ENCODE results near the gene BTD. TPM values are rescaled to one million over a fixed set of nuclear protein-coding genes. Genes with fewer than 3 reads are reported as not detected.

Gene BTD
- total and polyA plus RNA-seq, 4 donors, result 45.8 to 78.1 (median 47.8) TPM

DNA sequence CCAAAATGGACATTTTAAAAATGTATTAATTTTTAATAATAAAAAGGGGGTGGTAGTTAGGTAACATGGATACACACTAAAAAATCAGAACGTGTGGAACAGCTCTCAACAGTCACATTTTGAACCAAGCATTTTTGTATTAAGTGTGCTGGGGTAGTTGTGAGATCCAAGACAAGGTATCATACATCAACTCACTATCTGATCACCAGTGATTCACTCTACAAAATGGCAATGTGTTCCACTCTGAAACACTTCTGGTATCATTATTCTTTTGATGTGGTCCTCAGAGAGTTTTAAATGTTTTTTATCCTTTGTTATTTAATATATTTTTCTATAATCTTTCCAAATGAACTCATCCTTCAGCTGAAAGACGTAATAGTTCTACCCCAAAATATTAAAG, 5.6 kb upstream of the BTD start:
- Histone ChIP-seq H3K27ac (ENCODE audit: low read depth in 1 of 2, low read length in 2 of 2) (no peak overlapping the region), H3K27me3 (ENCODE audit: control insufficient read depth in 4 of 4, insufficient read depth in 4 of 4, low read length in 3 of 4) (no peaks in the 10 kb centered on the region), H3K4me3 (ENCODE audit: low read depth in 1 of 3, low read length in 3 of 3) (no peak overlapping the region), H3K4me1 (ENCODE audit: control insufficient read depth in 4 of 4, insufficient read depth in 4 of 4, low read length in 3 of 4) (peaks cover 6 to 39% (median 24%) of the 10 kb centered on the region in 4 donors), H3K36me3 (ENCODE audit: control insufficient read depth in 4 of 4, insufficient read depth in 3 of 4, low read depth in 1 of 4, low read length in 3 of 4) (peaks cover 0 to 14% (median 5%) of the 10 kb centered on the region in 4 donors), H3K9me3 (ENCODE audit: control insufficient read depth in 4 of 4, low read length in 3 of 4) (no peaks in the 10 kb centered on the region), H3K9ac (ENCODE audit: low read depth in 1 of 2, low read length in 2 of 2) (no peak overlapping the region)
- 90% methylated on average over 2 of the region's 2 CpGs for WGBS
- no peak for DNase-seq (ENCODE audit: low spot score)
- no peak for TF ChIP-seq EGR1 (IDR thresholded peaks at IDR 0.05; ENCODE audit: low read depth in 2 of 2)
- no peak for TF ChIP-seq HNF4A (conservative IDR thresholded peaks at IDR 0.05)
- no peak for TF ChIP-seq TAF1 (conservative IDR thresholded peaks at IDR 0.05)
- no peak for TF ChIP-seq RXRA (IDR thresholded peaks at IDR 0.05)
- TF ChIP-seq SP1 (IDR thresholded peaks at IDR 0.05), result no peak
- no peak for TF ChIP-seq CTCF (IDR thresholded peaks at IDR 0.05; ENCODE audit: low read depth, low read length, missing input control)
- TF ChIP-seq, protein P1, sequence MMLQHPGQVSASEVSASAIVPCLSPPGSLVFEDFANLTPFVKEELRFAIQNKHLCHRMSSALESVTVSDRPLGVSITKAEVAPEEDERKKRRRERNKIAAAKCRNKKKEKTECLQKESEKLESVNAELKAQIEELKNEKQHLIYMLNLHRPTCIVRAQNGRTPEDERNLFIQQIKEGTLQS (IDR thresholded peaks at IDR 0.05), result no peak
- TF ChIP-seq MAX (IDR thresholded peaks at IDR 0.05), result no peak
- TF ChIP-seq RAD21 (IDR thresholded peaks at IDR 0.05), result no peak
- no peak for TF ChIP-seq JUND (IDR thresholded peaks at IDR 0.05)
- TF ChIP-seq FOXA1 (IDR thresholded peaks at IDR 0.05), result no peak
- no peak for TF ChIP-seq HNF4G (IDR thresholded peaks at IDR 0.05)
- no peak for TF ChIP-seq YY1 (IDR thresholded peaks at IDR 0.05)
- no peak for TF ChIP-seq GABPA (IDR thresholded peaks at IDR 0.05 in 1 of 2, conservative IDR thresholded peaks at IDR 0.05 in 1 of 2)
- TF ChIP-seq, protein P2, sequence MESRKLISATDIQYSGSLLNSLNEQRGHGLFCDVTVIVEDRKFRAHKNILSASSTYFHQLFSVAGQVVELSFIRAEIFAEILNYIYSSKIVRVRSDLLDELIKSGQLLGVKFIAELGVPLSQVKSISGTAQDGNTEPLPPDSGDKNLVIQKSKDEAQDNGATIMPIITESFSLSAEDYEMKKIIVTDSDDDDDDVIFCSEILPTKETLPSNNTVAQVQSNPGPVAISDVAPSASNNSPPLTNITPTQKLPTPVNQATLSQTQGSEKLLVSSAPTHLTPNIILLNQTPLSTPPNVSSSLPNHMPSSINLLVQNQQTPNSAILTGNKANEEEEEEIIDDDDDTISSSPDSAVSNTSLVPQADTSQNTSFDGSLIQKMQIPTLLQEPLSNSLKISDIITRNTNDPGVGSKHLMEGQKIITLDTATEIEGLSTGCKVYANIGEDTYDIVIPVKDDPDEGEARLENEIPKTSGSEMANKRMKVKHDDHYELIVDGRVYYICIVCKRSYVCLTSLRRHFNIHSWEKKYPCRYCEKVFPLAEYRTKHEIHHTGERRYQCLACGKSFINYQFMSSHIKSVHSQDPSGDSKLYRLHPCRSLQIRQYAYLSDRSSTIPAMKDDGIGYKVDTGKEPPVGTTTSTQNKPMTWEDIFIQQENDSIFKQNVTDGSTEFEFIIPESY (IDR thresholded peaks at IDR 0.05), result no peak
- TF ChIP-seq REST (IDR thresholded peaks at IDR 0.05), result no peak

GRCh38 chr3:15601046-15601398, 523 bp upstream of the BTD start:
- peak overlapping the region; percentile 61 to 100 (median 83) for H3K4me3 ChIP-seq (ENCODE audit: low read depth in 1 of 3, low read length in 3 of 3)
- H3K36me3 ChIP-seq (ENCODE audit: control insufficient read depth in 4 of 4, insufficient read depth in 3 of 4, low read depth in 1 of 4, low read length in 3 of 4), result peaks cover 0 to 12% (median 4%) of the 10 kb centered on the region in 4 donors
- H3K9me3 ChIP-seq (ENCODE audit: control insufficient read depth in 4 of 4, low read length in 3 of 4), result no peaks in the 10 kb centered on the region
- no peaks in the 10 kb centered on the region for H3K27me3 ChIP-seq (ENCODE audit: control insufficient read depth in 4 of 4, insufficient read depth in 4 of 4, low read length in 3 of 4)
- 1% methylated on average over 19 of the region's 19 CpGs for WGBS
- H3K9ac ChIP-seq (ENCODE audit: low read depth in 1 of 2, low read length in 2 of 2), result peak overlapping the region; percentile 55 to 66
- DNase-seq (ENCODE audit: low spot score), result no peak
- peak overlapping the region; percentile 68 to 73 for H3K27ac ChIP-seq (ENCODE audit: low read depth in 1 of 2, low read length in 2 of 2)
- peaks cover 15 to 69% (median 55%) of the 10 kb centered on the region in 4 donors for H3K4me1 ChIP-seq (ENCODE audit: control insufficient read depth in 4 of 4, insufficient read depth in 4 of 4, low read length in 3 of 4)
- TF ChIP-seq, protein P2 (IDR thresholded peaks at IDR 0.05), result no peak
- TF ChIP-seq NR2F2 (IDR thresholded peaks at IDR 0.05) (no peak), MAX (IDR thresholded peaks at IDR 0.05) (no peak), CTCF (IDR thresholded peaks at IDR 0.05; ENCODE audit: low read depth, low read length, missing input control) (no peak), EGR1 (IDR thresholded peaks at IDR 0.05; ENCODE audit: low read depth in 2 of 2) (no peak), HNF4A (conservative IDR thresholded peaks at IDR 0.05) (no peak), RXRA (IDR thresholded peaks at IDR 0.05) (no peak)

All from liver (tissue), 9 donors.